HepG2 (cell line): ENCODE measurements around the gene EIF3L. TPM values are rescaled to one million over a fixed set of nuclear protein-coding genes. Genes with fewer than 3 reads are reported as not detected.

Experiments used
- ARID4A ChIP-seq: sonication (generic); formaldehyde crosslinking; IDR thresholded peaks from 2 replicates; pipeline ENCODE4 v1.5.0; 2020; ENCODE audit warnings: mild to moderate bottlenecking, missing genetic modification reagents, borderline replicate concordance
- BORCS8-MEF2B ChIP-seq: sonication (generic); formaldehyde crosslinking; IDR thresholded peaks from 2 replicates; pipeline ENCODE4 v1.8.0; 2022; ENCODE audit warnings: mild to moderate bottlenecking, missing genetic modification reagents
- CREM ChIP-seq, 2 experiments: sonication (generic) in 1 of 2; formaldehyde crosslinking in 1 of 2; IDR thresholded peaks; 2 replicates each; pipeline versions ENCODE4 v1.4.0 to v1.6.1; 2016 to 2020; ENCODE audit warnings: antibody characterized with exemption in 1 of 2, mild to moderate bottlenecking in 1 of 2, missing genetic modification reagents in 1 of 2
- GZF1 ChIP-seq: sonication (generic); formaldehyde crosslinking; IDR thresholded peaks from 2 replicates; pipeline ENCODE4 v1.5.1; 2020; ENCODE audit warnings: mild to moderate bottlenecking, missing genetic modification reagents
- HOXA3 ChIP-seq: sonication (generic); formaldehyde crosslinking; IDR thresholded peaks from 2 replicates; pipeline ENCODE4 v1.5.0; 2020; ENCODE audit warnings: missing genetic modification reagents
- IKZF1 ChIP-seq: fragments of 450-650 bp; IDR thresholded peaks from 2 replicates; pipeline ENCODE4 v1.7.1; 2016
- KLF12 ChIP-seq: sonication (generic); formaldehyde crosslinking; IDR thresholded peaks from 2 replicates; pipeline ENCODE4 v1.4.0; 2020; ENCODE audit warnings: missing genetic modification reagents, borderline replicate concordance
- MBNL3 ChIP-seq: fragments of 250-450 bp; sonication (Bioruptor Pico); conservative IDR thresholded peaks from 2 replicates; pipeline ENCODE4 v1.8.0; 2022; ENCODE audit warnings: mild to moderate bottlenecking, inconsistent platforms
- RXRB ChIP-seq: IDR thresholded peaks from 2 replicates; pipeline ENCODE4 v1.6.1; 2016; ENCODE audit warnings: borderline replicate concordance, missing genetic modification reagents, missing compliant biosample characterization
- SIN3B ChIP-seq: fragments of 150-350 bp; IDR thresholded peaks from 2 replicates; pipeline ENCODE4 v1.6.1; 2014; ENCODE audit warnings: low read length
- TOE1 ChIP-seq: sonication (generic); formaldehyde crosslinking; IDR thresholded peaks from 2 replicates; pipeline ENCODE4 v1.4.0; 2020; ENCODE audit warnings: mild to moderate bottlenecking, missing genetic modification reagents
- ZFX ChIP-seq: sonication (generic); formaldehyde crosslinking; IDR thresholded peaks from 2 replicates; pipeline ENCODE4 v1.4.0; 2020; ENCODE audit warnings: mild to moderate bottlenecking, low read depth, missing genetic modification reagents, moderate library complexity
- ZNF18 ChIP-seq: sonication (generic); formaldehyde crosslinking; IDR thresholded peaks from 2 replicates; pipeline ENCODE4 v1.8.0; 2022; ENCODE audit warnings: mild to moderate bottlenecking, missing genetic modification reagents; ENCODE audit not compliant: insufficient replicate concordance
- ZNF501 ChIP-seq: sonication (generic); formaldehyde crosslinking; IDR thresholded peaks from 2 replicates; pipeline ENCODE4 v1.5.1; 2020; ENCODE audit warnings: mild to moderate bottlenecking, moderate library complexity, missing genetic modification reagents
- ZNF772 ChIP-seq: sonication (generic); formaldehyde crosslinking; IDR thresholded peaks from 2 replicates; pipeline ENCODE4 v1.5.0; 2020; ENCODE audit warnings: mild to moderate bottlenecking, missing genetic modification reagents
- ZNF788 ChIP-seq: sonication (generic); formaldehyde crosslinking; IDR thresholded peaks from 2 replicates; pipeline ENCODE4 v1.5.0; 2020; ENCODE audit warnings: mild to moderate bottlenecking, missing genetic modification reagents, borderline replicate concordance
- polyA plus RNA-seq, 8 experiments: library from polyadenylated mRNA; depleted of rRNA in 3 of 8; stranded (reverse) in 7 of 8; unstranded in 1 of 8; fragments of >200 nt; fragmentation: Illumina TruSeq in 4 of 8; extraction: Trizol in 4 of 8; gene quantifications; 2 replicates each; pipeline versions ENCODE4 v1.2.1 to v1.2.3, GENCODE V29; 2011 to 2016; ENCODE audit warnings: low read depth in 4 of 8, missing spikeins in 1 of 8, mixed read lengths in 1 of 8; ENCODE audit not compliant: insufficient read depth in 1 of 8
- total RNA-seq, 5 experiments: library from RNA; depleted of rRNA; stranded (reverse); fragments of >200 nt; fragmentation: Illumina TruSeq; extraction: Trizol; gene quantifications; 2 replicates each; pipeline ENCODE4 v1.2.3, GENCODE V29; 2016; ENCODE audit warnings: low read depth in 1 of 5
- TF ChIP-seq, protein P1 (sequence below): sonication (generic); formaldehyde crosslinking; IDR thresholded peaks from 2 replicates; pipeline ENCODE4 v1.4.0; 2020; ENCODE audit warnings: low read depth, mild to moderate bottlenecking, missing genetic modification reagents
- TF ChIP-seq, protein P2 (sequence below): sonication (generic); formaldehyde crosslinking; IDR thresholded peaks from 2 replicates; pipeline ENCODE4 v1.4.0; 2020; ENCODE audit warnings: missing genetic modification reagents, borderline replicate concordance

The EIF3L gene
- total and polyA plus RNA-seq, 2 of the 13 experiments (the other 11 are each of a cell fraction or from before 2014, with no cell fraction given): 514 to 793 TPM

DNA sequence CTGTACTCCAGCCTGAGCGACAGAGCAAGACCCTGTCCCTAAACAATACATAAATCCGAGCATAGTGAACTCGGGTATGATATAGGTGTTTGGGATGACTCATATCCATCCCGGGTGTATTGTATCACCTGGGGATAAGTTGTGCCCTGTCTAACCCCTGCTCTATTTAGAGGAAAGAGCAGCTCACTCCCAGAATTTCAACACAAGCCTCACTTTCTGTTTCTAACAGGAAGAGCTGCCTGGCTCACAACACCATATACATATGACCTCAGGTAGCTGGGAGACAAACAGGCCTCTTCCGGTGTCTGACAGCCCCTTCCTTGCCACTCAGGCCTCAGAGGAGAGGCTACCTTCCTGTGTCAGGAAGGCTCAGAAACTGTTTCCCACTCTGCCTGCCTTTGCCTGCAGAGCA is 47.0 kb downstream of the EIF3L start (continued):
- TF ChIP-seq ARID4A (CRISPR knock-in tag): peak; percentile 36; the same call in 1 of the 2 replicates
- TF ChIP-seq, protein P1, sequence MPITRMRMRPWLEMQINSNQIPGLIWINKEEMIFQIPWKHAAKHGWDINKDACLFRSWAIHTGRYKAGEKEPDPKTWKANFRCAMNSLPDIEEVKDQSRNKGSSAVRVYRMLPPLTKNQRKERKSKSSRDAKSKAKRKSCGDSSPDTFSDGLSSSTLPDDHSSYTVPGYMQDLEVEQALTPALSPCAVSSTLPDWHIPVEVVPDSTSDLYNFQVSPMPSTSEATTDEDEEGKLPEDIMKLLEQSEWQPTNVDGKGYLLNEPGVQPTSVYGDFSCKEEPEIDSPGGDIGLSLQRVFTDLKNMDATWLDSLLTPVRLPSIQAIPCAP (CRISPR knock-in tag): 0 out of 2 replicates have a peak, but pooled peaks have one; percentile 45
- TF ChIP-seq, protein P2, sequence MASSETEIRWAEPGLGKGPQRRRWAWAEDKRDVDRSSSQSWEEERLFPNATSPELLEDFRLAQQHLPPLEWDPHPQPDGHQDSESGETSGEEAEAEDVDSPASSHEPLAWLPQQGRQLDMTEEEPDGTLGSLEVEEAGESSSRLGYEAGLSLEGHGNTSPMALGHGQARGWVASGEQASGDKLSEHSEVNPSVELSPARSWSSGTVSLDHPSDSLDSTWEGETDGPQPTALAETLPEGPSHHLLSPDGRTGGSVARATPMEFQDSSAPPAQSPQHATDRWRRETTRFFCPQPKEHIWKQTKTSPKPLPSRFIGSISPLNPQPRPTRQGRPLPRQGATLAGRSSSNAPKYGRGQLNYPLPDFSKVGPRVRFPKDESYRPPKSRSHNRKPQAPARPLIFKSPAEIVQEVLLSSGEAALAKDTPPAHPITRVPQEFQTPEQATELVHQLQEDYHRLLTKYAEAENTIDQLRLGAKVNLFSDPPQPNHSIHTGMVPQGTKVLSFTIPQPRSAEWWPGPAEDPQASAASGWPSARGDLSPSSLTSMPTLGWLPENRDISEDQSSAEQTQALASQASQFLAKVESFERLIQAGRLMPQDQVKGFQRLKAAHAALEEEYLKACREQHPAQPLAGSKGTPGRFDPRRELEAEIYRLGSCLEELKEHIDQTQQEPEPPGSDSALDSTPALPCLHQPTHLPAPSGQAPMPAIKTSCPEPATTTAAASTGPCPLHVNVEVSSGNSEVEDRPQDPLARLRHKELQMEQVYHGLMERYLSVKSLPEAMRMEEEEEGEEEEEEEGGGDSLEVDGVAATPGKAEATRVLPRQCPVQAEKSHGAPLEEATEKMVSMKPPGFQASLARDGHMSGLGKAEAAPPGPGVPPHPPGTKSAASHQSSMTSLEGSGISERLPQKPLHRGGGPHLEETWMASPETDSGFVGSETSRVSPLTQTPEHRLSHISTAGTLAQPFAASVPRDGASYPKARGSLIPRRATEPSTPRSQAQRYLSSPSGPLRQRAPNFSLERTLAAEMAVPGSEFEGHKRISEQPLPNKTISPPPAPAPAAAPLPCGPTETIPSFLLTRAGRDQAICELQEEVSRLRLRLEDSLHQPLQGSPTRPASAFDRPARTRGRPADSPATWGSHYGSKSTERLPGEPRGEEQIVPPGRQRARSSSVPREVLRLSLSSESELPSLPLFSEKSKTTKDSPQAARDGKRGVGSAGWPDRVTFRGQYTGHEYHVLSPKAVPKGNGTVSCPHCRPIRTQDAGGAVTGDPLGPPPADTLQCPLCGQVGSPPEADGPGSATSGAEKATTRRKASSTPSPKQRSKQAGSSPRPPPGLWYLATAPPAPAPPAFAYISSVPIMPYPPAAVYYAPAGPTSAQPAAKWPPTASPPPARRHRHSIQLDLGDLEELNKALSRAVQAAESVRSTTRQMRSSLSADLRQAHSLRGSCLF (CRISPR knock-in tag): no peak
- no peak for TF ChIP-seq ZNF501 (CRISPR knock-in tag)
- 0 out of 2 replicates have a peak, but pooled peaks have one; percentile 54 for TF ChIP-seq HOXA3 (CRISPR knock-in tag)
- TF ChIP-seq BORCS8-MEF2B (CRISPR knock-in tag): no peak
- TF ChIP-seq ZNF772 (CRISPR knock-in tag): peak; percentile 48; the same call in 1 of the 2 replicates
- TF ChIP-seq MBNL3 (CRISPR knock-in tag): no peak
- peak; percentile 95 for TF ChIP-seq RXRB
- TF ChIP-seq TOE1: no peak
- no peak for TF ChIP-seq GZF1 (CRISPR knock-in tag)
- peak; percentile 80 for TF ChIP-seq ZFX (CRISPR knock-in tag)
- no peak for TF ChIP-seq IKZF1
- TF ChIP-seq ZNF788 (CRISPR knock-in tag): peak; percentile 59; the same call in 1 of the 2 replicates
- TF ChIP-seq CREM (IDR thresholded peaks at IDR 0.05): peak; percentile 33; the same call in 1 of the 2 replicates
- no peak for TF ChIP-seq CREM (CRISPR knock-in tag; IDR thresholded peaks at IDR 0.05)
- TF ChIP-seq KLF12 (CRISPR knock-in tag): no peak
- TF ChIP-seq ZNF18 (CRISPR knock-in tag): peak; percentile 34
- TF ChIP-seq SIN3B: no peak
